Heart right ventricle (tissue), 16 donors: Measurements from ENCODE around the gene ISL2. TPM values are rescaled to one million over a fixed set of nuclear protein-coding genes. Genes with fewer than 3 reads are reported as not detected.

ENCODE experiments used
- ATAC-seq, 8 donors: fragments of 200-7000 bp; cut with Tn5 transposase; one replicate each; pipeline ENCODE4 v1.9.1; 2020; ENCODE audit warnings: mild to moderate bottlenecking in 8 of 8, moderate library complexity in 8 of 8, moderate number of reproducible peaks in 1 of 8
- DNase-seq, 2 donors: peaks; one replicate each; pipeline ENCODE4 v3.0.0-alpha.2; 2020
- H3K27ac ChIP-seq, 10 donors: fragments of 200-600 bp; sonication (generic) in 2 of 10; one replicate each; pipeline versions ENCODE4 v1.5.0 to v1.8.0; 2020 to 2022; ENCODE audit warnings: mild to moderate bottlenecking in 3 of 10
- H3K27me3 ChIP-seq, 7 donors: fragments of 200-600 bp; one replicate each; pipeline ENCODE4 v1.8.0; 2021 to 2022; ENCODE audit warnings: mild to moderate bottlenecking in 2 of 7
- H3K36me3 ChIP-seq, 9 donors: fragments of 200-600 bp; sonication (generic) in 1 of 9; one replicate each; pipeline versions ENCODE4 v1.5.0 to v1.8.0; 2020 to 2022; ENCODE audit warnings: mild to moderate bottlenecking in 2 of 9
- H3K4me1 ChIP-seq, 9 donors: fragments of 200-600 bp; sonication (generic) in 1 of 9; one replicate each; pipeline versions ENCODE4 v1.5.0 to v1.8.0; 2020 to 2022; ENCODE audit warnings: mild to moderate bottlenecking in 4 of 9
- H3K4me3 ChIP-seq, 10 donors: fragments of 200-600 bp; sonication (generic) in 2 of 10; one replicate each; pipeline versions ENCODE4 v1.5.0 to v1.8.0; 2020 to 2022; ENCODE audit warnings: mild to moderate bottlenecking in 7 of 10, moderate library complexity in 2 of 10
- H3K9me3 ChIP-seq, 11 donors: fragments of 200-600 bp in 10 of 11; sonication (generic) in 2 of 11; one replicate each; pipeline versions ENCODE4 v1.5.0 to v1.8.0; 2013 to 2022; ENCODE audit warnings: mild to moderate bottlenecking in 2 of 11, control low read depth in 1 of 11, moderate library complexity in 1 of 11
- CTCF ChIP-seq, 9 donors: fragments of 200-600 bp; sonication (generic) in 2 of 9; IDR thresholded peaks; one replicate each; pipeline versions ENCODE4 v1.5.0 to v1.8.0; 2021 to 2022; ENCODE audit warnings: antibody characterized with exemption in 9 of 9, mild to moderate bottlenecking in 5 of 9, moderate library complexity in 1 of 9
- WGBS, 2 donors: extraction: QIAGEN DNeasy Blood & Tissue Kit; methylation state at CpG; one replicate each; pipeline ENCODE4 v1.1.7; 2013; ENCODE audit warnings: inconsistent platforms in 1 of 2; 5-methylcytosine and 5-hydroxymethylcytosine counted together
- intact Hi-C, 10 donors: fragments of 100-400 bp; cut with DNase I; formaldehyde crosslinking; loops; one replicate each; pipeline versions ENCODE4 v1.11.1 to v1.14.2; 2022
- polyA plus RNA-seq, 2 donors: library from polyadenylated mRNA; stranded (reverse); fragments of 200-250 nt; gene quantifications; one replicate each; pipeline ENCODE4 v1.2.3, GENCODE V29; 2013
- total RNA-seq, 10 donors: library from RNA; stranded (reverse); fragmentation: NEBNext Ultra II Directional in 3 of 10; extraction: Animal tissue kit (Norgen Biotek cat#: 25700) in 3 of 10; gene quantifications; one replicate each; pipeline versions ENCODE4 v1.2.1 to v1.2.4, GENCODE V29; 2021 to 2023
- donor health status: Arrhythmogenic right ventricular cardiomyopathy.
- donor health status: ischemic (EF 13 %, LVEDD 7.1; RV severe dilation, severe dysfunction).
- donor health status: healthy with polysubstance abuse.
- donor health status: DM: no; HTN: yes; CAD: no.
- donor health status: DM: no; HTN: no; CAD: no.
- donor health status: ischemic (EF 25% LVEDD 6.9; RV normal size, moderate dysfunction).
- donor health status: ischemic (EF 25% LVEDD 5.7; RV mildly dilated, moderate dysfunction).
- donor health status: healthy.
- donor health status: DM: yes; HTN: yes; CAD: no.
- donor health status: Ischemic cardiomyopathy.
- donor health status: ischemic (EF 35%, LVEDD 5.7; RV mildly dilated, moderate dysfunction).
- donor health status: nonischemic (EF 11% LVEDD 7.7; RV severe dilation, severe dysfunction).
- donor health status: DM: yes; HTN: yes; CAD: no.
- donor health status: PGD.
- donor health status: ischemic (EF 29% LVEDD 5.4; RV normal size, mild dysfunction).
- donor health status: nonischemic (EF 23%, LVEDD 6.1; RV moderate dilation, normal function).

Gene ISL2
- total and polyA plus RNA-seq, 12 donors = 0.16 TPM; not detected in 11

- H3K27ac ChIP-seq = no peak overlapping the region
- H3K36me3 ChIP-seq = peaks cover 0 to 12% (median 0%) of the 10 kb centered on the region in 9 donors
- DNase-seq = no peak
- peak in 5 of 8 donors; percentile 25 to 49 (median 28) for ATAC-seq
- WGBS, 2 donors = 10 to 12% methylated on average over 71 to 74 of the region's 74 CpGs
- TF ChIP-seq CTCF (IDR thresholded peaks at IDR 0.05) = no peak
- peak overlapping the region in 8 of 10 donors; percentile 18 to 52 (median 46) for H3K4me3 ChIP-seq
- H3K4me1 ChIP-seq = peaks cover 9 to 38% (median 32%) of the 10 kb centered on the region in 9 donors
- H3K27me3 ChIP-seq = peaks cover 51 to 78% (median 76%) of the 10 kb centered on the region in 7 donors
- intact Hi-C loops = no loop called here
- H3K9me3 ChIP-seq = no peaks in the 10 kb centered on the region
Measured at GRCh38 chr15:76346669-76347481, 10.3 kb downstream of the ISL2 start.

GRCh38 chr15:76347482-76348055, 11.0 kb downstream of the ISL2 start:
- H3K36me3 ChIP-seq = peaks cover 0 to 15% (median 0%) of the 10 kb centered on the region in 9 donors
- intact Hi-C loops = no loop called here
- H3K9me3 ChIP-seq = no peaks in the 10 kb centered on the region
- no peak overlapping the region for H3K27ac ChIP-seq
- 91 to 93% methylated on average over 13 of the region's 13 CpGs for WGBS, 2 donors
- no peak for TF ChIP-seq CTCF (IDR thresholded peaks at IDR 0.05)
- H3K4me1 ChIP-seq = peaks cover 9 to 32% (median 25%) of the 10 kb centered on the region in 9 donors
- ATAC-seq = no peak
- peaks cover 44 to 71% (median 69%) of the 10 kb centered on the region in 7 donors for H3K27me3 ChIP-seq
- no peak for DNase-seq
- peak overlapping the region in 3 of 10 donors; percentile 43 to 49 (median 47) for H3K4me3 ChIP-seq

DNA sequence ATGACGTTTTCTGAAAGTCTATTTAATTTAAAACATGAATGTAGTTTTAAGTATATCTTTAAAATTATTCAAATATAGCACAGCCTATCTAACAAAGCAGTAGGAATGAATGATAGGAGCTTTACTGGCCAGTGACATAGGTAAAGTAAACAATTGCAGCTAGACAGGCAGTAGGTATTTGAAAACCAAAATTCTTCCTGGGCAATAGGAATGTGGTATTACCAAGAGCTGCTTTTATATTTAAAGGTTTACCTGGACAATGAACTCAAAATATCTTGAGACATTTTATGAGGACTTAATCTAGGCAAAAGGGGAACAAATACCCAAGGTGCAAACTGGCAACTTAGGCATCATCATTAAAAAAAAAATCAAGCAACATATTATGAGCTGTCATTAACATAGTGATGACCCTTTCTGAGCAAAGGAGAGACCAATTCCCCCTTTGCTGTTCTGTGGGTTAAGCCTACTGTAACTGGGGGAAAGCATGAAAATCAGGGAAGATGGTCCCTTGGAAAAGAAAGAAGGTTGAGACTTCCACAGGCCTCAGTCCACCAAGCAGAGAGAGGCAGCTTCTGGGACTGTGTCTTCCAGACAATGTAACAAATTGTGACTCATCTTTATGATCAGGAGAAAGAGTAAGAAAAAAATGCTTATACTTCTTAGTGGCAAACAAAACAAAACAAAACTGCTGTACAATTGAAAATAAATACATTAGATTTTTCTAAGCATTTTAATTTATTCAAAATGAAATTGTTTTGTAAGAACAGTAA, 12.9 kb downstream of the ISL2 start:
- DNase-seq (no peak), ATAC-seq (no peak)
- H3K4me3 ChIP-seq = no peak overlapping the region
- TF ChIP-seq CTCF (IDR thresholded peaks at IDR 0.05) = no peak
- intact Hi-C loops = no loop called here
- 95% methylated on average over 1 of the region's 1 CpG for WGBS, 2 donors
- H3K9me3 ChIP-seq = no peaks in the 10 kb centered on the region
- H3K27ac ChIP-seq = no peak overlapping the region
- H3K36me3 ChIP-seq = peaks cover 0 to 18% (median 0%) of the 10 kb centered on the region in 9 donors
- H3K4me1 ChIP-seq = peaks cover 7 to 23% (median 17%) of the 10 kb centered on the region in 9 donors
- peaks cover 29 to 52% (median 50%) of the 10 kb centered on the region in 7 donors for H3K27me3 ChIP-seq

- peaks cover 0 to 18% (median 0%) of the 10 kb centered on the region in 9 donors for H3K36me3 ChIP-seq
- no peak for TF ChIP-seq CTCF (IDR thresholded peaks at IDR 0.05)
- no peak overlapping the region for H3K27ac ChIP-seq
- DNase-seq = no peak
- WGBS, 2 donors = 95 to 99% methylated on average over 1 of the region's 1 CpG
- H3K27me3 ChIP-seq = peaks cover 0 to 18% (median 14%) of the 10 kb centered on the region in 7 donors
- H3K4me3 ChIP-seq = no peak overlapping the region
- intact Hi-C loops = no loop called here
- no peaks in the 10 kb centered on the region for H3K4me1 ChIP-seq
- H3K9me3 ChIP-seq = no peaks in the 10 kb centered on the region
- no peak for ATAC-seq
Measured at GRCh38 chr15:76353023-76353577, 16.5 kb downstream of the ISL2 start.
